ENCODE measurements around the gene ANKS1A.

- TF ChIP-seq CTCF (IDR thresholded peaks at IDR 0.05; ENCODE audit: low read length), result no peak
- TF ChIP-seq EZH2 (optimal IDR thresholded peaks at IDR 0.05; ENCODE audit: low read depth, low read length), result no peak
- TF ChIP-seq EZH2phosphoT487 (IDR thresholded peaks at IDR 0.05; ENCODE audit: low read length), result no peak
These were observed 140.0 kb downstream of the ANKS1A start for GRCh38 chr6:35028781-35029769.

Data from MM.1S (cell line).